GM21723 (cell line): ENCODE results near the gene FGF14.
"Not testable (repeated sequence)": the region's sequence is repeated elsewhere in the genome, so short reads cannot be mapped to it uniquely, and the experiment has no call there.

Experiments
- ATAC-seq: cut with Tn5 transposase; IDR thresholded peaks from one replicate; pipeline ENCODE4 v1.9.1; 2021; ENCODE audit warnings: mild to moderate bottlenecking, moderate library complexity; ENCODE audit not compliant: unreplicated experiment

Gene FGF14

DNA sequence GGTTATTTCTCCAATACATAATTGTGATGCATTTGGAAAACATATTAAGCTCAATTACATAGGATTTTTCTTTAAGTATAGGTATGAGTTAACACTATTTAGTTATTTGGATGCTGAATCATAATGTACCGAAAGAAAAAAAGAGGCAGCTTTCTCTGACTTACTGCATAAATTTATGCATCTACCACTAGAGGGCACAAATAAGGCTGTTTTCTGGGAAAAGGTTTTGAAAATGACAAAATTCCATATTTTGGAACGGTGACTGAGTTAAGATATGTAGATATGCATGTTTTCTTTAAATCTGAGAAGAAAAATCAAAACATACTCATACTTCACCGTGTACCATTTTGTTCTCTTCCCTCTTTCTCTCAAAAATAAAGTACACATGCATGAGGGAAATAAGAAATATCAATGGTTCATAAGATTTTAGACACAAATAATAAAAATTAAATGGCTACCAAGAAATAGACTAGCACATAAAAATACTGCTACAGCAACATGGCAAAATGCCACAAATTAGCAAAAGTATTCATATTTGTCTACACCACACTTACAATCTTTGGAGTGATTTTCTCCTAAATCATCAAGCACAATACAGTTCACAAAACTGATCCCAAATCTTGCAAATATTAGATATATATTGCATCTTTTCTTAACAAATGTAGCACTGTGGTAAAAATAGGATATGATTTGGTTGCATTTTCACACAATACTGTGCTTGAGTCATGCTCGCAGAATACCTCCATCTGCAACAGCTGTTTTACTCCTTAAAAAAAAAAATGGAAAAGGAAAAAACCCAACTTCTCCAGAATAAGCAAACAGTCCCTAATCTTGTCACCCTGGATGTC, 260.0 kb downstream of the FGF14 start:
- no peak for ATAC-seq

DNA sequence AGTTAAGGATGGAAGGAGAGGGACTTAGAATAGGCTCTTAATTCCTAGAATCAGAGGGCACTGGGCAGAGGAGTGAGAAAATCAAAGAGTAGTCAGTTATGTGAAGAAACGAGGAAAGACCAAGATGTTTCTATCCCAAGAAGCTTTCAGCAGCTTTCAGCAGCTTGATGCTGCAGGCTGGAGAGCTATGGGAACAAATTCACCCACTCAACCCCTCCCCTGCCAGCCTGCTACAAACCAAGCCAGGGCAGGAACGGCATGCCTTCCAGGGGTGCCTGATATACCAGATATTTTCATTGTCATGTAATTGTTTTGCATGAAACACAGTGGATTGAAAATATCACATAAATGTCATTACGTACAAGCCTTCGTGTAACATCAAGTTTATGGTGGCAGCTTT, 262.2 kb downstream of the FGF14 start:
- no peak for ATAC-seq

DNA sequence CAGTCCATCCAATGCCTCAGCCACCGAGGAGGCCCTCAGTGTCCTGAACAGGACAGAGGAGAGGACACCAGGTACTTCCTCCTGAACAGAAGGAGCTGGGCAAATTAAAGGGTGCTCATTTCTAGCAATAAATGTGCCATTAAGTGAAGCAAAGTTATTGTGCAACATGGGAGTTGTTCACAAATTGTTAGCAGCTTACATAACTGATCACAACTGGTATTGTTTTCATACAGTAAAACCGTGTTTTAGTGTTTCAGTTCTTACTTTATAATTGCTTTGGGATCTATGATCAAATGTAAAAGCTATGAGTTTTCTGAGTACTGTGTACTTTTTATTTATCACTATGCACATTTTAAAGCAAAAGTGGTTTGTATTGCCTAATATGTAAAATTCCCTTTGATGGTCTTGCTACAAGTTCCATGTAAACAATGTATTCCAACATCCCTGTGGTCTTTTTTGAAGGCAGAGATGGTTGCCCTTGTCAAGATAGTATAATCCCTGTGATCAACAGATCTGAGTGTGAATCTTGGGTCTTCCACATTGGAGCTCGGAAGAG, 263.1 kb downstream of the FGF14 start:
- no peak for ATAC-seq

GRCh38 chr13:102137904-102138303, 263.9 kb downstream of the FGF14 start:
- ATAC-seq = not testable (repeated sequence)

- ATAC-seq = no peak
Measured at GRCh38 chr13:102136735-102137296, 265.0 kb downstream of the FGF14 start.

GRCh38 chr13:102132777-102133295, 269.0 kb downstream of the FGF14 start:
- ATAC-seq = no peak

- no peak for ATAC-seq
Measured at GRCh38 chr13:102131246-102131645, 270.6 kb downstream of the FGF14 start.

DNA sequence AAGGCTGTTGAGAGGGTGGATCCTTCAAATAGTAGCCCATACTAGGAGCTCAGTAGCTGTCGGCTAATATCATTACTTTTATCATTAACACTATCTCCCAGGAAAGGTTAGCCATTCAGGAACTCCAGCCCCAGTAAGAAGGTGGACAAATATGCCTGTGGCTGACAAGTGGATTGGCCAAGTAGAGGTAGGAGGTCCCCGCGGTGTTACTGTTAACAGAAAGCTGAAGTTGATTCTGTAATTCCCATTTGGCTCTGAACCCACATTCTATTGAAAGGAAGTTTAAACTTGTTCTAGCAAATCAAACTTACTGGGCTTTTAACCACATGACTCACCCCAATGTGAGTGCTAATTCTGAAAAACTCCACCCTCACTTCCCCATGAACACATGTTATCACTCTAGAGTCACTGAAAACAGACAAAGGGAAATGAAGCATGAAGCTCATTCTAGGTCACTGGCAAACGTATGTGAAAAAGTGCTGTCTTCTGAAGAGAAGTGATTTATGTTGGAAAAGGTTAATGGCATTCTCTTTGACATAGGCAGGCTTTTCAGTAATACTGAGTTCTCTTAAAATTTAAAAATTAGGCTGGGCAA, 273.5 kb downstream of the FGF14 start:
- peak; percentile 71 for ATAC-seq

DNA sequence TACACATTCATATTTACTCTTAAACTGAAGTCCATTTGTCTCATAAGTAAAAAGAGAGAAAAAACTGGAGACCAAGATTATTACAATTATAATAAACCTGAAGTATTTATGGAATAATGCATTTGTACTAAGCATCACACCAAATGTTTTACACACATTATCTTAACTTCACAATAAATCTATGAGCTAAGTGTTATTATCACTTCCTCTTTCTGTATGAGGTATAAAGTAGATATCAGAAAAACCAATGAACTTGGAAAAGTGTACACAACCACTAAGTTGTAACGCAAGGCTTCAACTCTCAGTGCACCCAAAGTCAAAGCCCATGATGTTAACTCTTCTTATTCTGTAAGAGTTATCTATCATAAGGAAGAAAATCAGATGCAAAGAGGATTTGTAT, 274.7 kb downstream of the FGF14 start:
- ATAC-seq = no peak

DNA sequence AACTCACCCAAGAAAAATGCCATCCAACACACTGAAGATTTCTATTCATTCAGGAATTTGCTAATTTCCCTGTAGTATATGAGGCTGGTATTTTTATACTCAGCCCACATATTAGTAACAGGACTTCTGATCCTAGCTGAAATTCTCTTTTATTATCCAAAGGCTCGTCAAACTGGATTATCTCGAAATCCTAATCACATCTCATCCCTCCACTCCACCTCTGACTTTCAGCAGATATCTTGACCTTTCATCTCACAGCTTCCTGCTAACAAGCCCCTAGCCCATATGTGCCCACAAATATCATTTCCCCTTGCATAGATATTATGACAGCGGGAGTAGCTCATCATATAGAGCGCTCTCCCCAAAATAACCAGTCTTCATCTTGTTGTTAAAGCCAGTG, 279.7 kb downstream of the FGF14 start:
- no peak for ATAC-seq

GRCh38 chr13:102117175-102117831, 284.5 kb downstream of the FGF14 start:
- ATAC-seq = no peak

DNA sequence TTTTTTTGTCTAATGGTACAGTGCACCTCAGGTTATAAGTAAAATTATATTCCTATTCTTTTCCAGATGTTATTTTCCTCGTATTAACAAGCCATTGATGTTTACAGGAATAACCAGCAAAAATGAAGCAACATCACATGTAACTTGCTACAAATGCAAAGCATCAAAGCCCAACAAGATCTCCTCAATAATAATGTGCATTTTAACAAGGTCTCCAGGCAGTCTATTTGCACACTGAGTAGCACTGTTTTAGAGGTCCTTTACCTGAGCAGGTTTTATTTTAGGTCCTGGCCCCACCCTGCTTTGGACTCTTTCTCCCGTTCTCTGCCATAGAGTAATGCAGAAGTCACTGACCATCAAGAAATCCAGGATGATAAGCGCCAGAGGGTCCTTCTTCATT, 298.4 kb downstream of the FGF14 start:
- ATAC-seq = no peak

GRCh38 chr13:102100234-102100633, 301.6 kb downstream of the FGF14 start:
- ATAC-seq = no peak

GRCh38 chr13:102097708-102098107, 304.1 kb downstream of the FGF14 start:
- ATAC-seq = no peak

DNA sequence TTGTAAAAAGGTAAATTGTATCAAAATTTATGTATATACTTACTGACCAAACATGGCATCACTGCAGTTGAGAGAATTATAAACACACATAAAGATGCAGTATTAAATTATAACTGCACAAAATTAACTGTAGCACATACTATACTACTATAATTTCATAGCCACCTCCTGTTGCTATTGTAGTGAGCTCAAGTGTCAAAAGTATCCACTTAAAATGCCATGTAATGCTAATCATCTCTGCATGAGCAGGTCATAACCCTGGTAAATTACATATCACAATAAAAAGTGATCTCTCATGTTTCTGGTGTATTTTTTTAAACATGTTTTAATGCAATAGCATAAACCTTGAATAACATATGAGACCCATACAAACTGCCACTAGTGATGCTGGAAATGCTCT, 308.6 kb downstream of the FGF14 start:
- not testable (repeated sequence) for ATAC-seq

DNA sequence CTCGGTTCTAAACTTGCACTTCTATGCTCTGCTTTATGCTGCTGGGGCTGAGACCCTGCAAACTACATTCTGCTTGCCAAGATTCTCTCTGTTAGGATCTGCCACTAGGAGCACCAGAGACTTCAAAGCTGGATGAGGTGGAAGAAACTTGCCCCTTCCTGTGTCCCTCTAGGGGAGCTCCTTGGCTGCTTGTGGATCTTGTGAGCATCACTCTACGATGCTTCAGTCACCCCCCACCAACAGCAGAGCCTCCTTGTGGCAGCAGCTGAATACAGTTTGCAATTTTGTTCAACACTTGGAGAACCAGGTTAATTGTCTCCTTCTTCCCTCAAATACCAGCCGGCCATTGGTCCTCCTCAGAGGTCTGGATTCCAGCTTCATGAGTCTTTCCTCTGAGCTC, 310.6 kb downstream of the FGF14 start:
- no peak for ATAC-seq

GRCh38 chr13:102090532-102090931, 311.3 kb downstream of the FGF14 start:
- no peak for ATAC-seq

DNA sequence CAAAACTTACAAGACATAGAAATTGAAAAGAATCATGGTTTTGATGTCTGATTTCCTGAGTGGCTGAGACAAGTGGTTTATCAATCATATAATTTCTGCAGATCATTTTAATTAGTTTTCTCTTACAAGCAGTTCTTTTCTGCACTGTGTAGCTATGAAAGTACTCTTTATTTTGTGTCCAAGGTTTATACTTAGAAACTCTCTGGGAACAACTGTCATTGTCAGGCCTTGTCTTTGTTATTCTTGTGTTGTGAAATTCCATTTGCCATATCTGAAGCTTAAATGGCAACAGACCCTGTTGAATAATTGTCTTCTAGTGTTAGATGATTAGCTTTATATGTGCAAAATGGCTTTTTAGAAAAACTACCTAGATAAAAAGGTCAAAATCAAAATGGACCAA, 312.1 kb downstream of the FGF14 start:
- ATAC-seq = no peak

- no peak for ATAC-seq
Measured at GRCh38 chr13:102089177-102089576, 312.7 kb downstream of the FGF14 start.

GRCh38 chr13:102073251-102073650, 328.6 kb downstream of the FGF14 start:
- ATAC-seq = no peak

- no peak for ATAC-seq
Measured at GRCh38 chr13:102071711-102072110, 330.1 kb downstream of the FGF14 start.
